Mesothelial cell of epicardium (in vitro differentiated cells): ENCODE measurements around the gene MPC2. TPM values are rescaled to one million over a fixed set of nuclear protein-coding genes. Genes with fewer than 3 reads are reported as not detected.

Source experiments
- DNase-seq, 2 experiments: peaks; one replicate each; pipeline ENCODE4 v3.0.0; 2021; ENCODE audit warnings: low spot score in 2 of 2; ENCODE audit not compliant: unreplicated experiment in 2 of 2
- H3K27ac Mint-ChIP-seq: 2 replicates; pipeline ENCODE4 v1.8.0; 2021; ENCODE audit warnings: mixed read lengths
- H3K27me3 Mint-ChIP-seq: 2 replicates; pipeline ENCODE4 v1.8.0; 2021; ENCODE audit warnings: low read depth, mixed read lengths
- H3K36me3 Mint-ChIP-seq: 2 replicates; pipeline ENCODE4 v1.8.0; 2021; ENCODE audit warnings: mixed read lengths
- H3K4me1 Mint-ChIP-seq: 2 replicates; pipeline ENCODE4 v1.8.0; 2021; ENCODE audit warnings: mixed read lengths
- H3K4me3 Mint-ChIP-seq: 2 replicates; pipeline ENCODE4 v1.8.0; 2021; ENCODE audit warnings: mild to moderate bottlenecking, moderate library complexity, mixed read lengths
- H3K9me3 Mint-ChIP-seq: 2 replicates; pipeline ENCODE4 v1.8.0; 2021; ENCODE audit warnings: mixed read lengths
- total RNA-seq: library from RNA; stranded (reverse); gene quantifications from 3 replicates; pipeline ENCODE4 v1.2.1, GENCODE V29; 2021
- TF ChIP-seq, protein P1 (sequence below): fragments of 200-600 bp; sonication (generic); IDR thresholded peaks from one replicate; pipeline ENCODE4 v1.5.0; 2021; ENCODE audit warnings: antibody characterized with exemption; ENCODE audit not compliant: unreplicated experiment

MPC2 gene
- total RNA-seq, 1 donor from 2014 or later: 23.9 TPM

- no peak for DNase-seq
- no peak overlapping the region for H3K27ac Mint-ChIP-seq
- TF ChIP-seq, protein P1, sequence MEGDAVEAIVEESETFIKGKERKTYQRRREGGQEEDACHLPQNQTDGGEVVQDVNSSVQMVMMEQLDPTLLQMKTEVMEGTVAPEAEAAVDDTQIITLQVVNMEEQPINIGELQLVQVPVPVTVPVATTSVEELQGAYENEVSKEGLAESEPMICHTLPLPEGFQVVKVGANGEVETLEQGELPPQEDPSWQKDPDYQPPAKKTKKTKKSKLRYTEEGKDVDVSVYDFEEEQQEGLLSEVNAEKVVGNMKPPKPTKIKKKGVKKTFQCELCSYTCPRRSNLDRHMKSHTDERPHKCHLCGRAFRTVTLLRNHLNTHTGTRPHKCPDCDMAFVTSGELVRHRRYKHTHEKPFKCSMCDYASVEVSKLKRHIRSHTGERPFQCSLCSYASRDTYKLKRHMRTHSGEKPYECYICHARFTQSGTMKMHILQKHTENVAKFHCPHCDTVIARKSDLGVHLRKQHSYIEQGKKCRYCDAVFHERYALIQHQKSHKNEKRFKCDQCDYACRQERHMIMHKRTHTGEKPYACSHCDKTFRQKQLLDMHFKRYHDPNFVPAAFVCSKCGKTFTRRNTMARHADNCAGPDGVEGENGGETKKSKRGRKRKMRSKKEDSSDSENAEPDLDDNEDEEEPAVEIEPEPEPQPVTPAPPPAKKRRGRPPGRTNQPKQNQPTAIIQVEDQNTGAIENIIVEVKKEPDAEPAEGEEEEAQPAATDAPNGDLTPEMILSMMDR: no peak
- peaks cover 3% of the 10 kb centered on the region for H3K36me3 Mint-ChIP-seq
- no peak overlapping the region for H3K4me3 Mint-ChIP-seq
- H3K9me3 Mint-ChIP-seq: peaks cover 10% of the 10 kb centered on the region
- peaks cover 1% of the 10 kb centered on the region for H3K4me1 Mint-ChIP-seq
- no peaks in the 10 kb centered on the region for H3K27me3 Mint-ChIP-seq
These were observed 55.1 kb downstream of the MPC2 start for GRCh38 chr1:167881786-167882185.

DNA sequence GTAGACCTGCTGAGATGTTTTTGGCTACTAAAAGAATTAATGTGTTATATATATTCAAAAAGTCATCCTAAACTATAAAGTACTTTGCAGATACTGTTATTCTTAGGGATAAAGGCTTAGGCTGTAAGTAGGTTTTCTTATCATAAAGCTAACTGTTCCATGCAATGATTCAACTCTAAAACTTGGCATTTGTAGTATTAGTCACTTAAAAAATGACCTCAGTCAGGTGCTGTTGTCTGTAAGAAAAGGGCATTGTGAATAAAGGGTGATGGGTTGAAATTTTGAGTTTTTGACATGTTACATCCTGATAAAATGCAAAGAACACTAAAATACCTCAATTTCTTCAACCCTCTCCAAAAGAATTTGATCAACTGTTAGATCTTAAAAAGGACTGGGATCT, 55.8 kb downstream of the MPC2 start:
- TF ChIP-seq, protein P1: no peak
- Mint-ChIP-seq H3K36me3 (peaks cover 3% of the 10 kb centered on the region), H3K27ac (no peak overlapping the region), H3K27me3 (no peaks in the 10 kb centered on the region), H3K9me3 (peaks cover 10% of the 10 kb centered on the region), H3K4me1 (peaks cover 1% of the 10 kb centered on the region), H3K4me3 (no peak overlapping the region)
- no peak for DNase-seq

DNA sequence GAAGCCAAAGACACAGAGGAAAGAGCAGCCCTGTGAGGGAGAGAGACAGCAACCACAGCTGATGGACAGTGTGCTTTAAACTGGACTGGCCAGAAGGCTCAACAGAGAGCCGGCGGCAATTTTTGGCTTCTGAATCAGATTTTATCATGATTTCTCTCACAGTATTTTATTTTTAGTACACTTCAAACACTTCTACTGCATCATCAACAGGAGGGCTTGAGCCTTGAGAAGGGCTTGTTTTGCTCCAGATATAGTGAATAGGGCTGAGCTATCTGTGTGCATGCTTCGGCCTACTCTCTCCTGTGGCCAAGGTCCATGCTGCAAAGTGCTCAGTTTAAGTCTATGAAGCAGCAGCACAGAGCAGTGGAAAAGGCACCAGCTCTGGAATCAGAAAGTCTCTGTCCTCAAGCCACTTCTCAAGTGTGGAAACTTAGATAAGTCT, 56.3 kb downstream of the MPC2 start:
- TF ChIP-seq, protein P1: no peak
- Mint-ChIP-seq H3K27ac (no peak overlapping the region), H3K4me1 (peaks cover 1% of the 10 kb centered on the region), H3K27me3 (no peaks in the 10 kb centered on the region), H3K9me3 (peaks cover 10% of the 10 kb centered on the region), H3K36me3 (peaks cover 3% of the 10 kb centered on the region), H3K4me3 (no peak overlapping the region)
- no peak for DNase-seq

- no peaks in the 10 kb centered on the region for H3K36me3 Mint-ChIP-seq
- peaks cover 1% of the 10 kb centered on the region for H3K4me1 Mint-ChIP-seq
- TF ChIP-seq, protein P1: no peak
- no peak overlapping the region for H3K27ac Mint-ChIP-seq
- H3K27me3 Mint-ChIP-seq: no peaks in the 10 kb centered on the region
- DNase-seq: no peak
- H3K9me3 Mint-ChIP-seq: peaks cover 3% of the 10 kb centered on the region
- no peak overlapping the region for H3K4me3 Mint-ChIP-seq
These were observed 57.4 kb downstream of the MPC2 start for GRCh38 chr1:167879508-167879907.

- Mint-ChIP-seq H3K9me3 (no peaks in the 10 kb centered on the region), H3K27ac (no peak overlapping the region), H3K4me1 (peaks cover 1% of the 10 kb centered on the region), H3K27me3 (no peaks in the 10 kb centered on the region), H3K4me3 (no peak overlapping the region), H3K36me3 (no peaks in the 10 kb centered on the region)
- TF ChIP-seq, protein P1: no peak
- no peak for DNase-seq
These were observed 58.3 kb downstream of the MPC2 start for GRCh38 chr1:167878372-167879160.
